KG1 (cell line): ENCODE data around the gene PLB1.
A peak's percentile ranks its signal among the peaks of the same experiment; 100 is the strongest.

Source experiments
- DNase-seq: peaks from one replicate; lab custom pipeline; 2025; lab: John Stamatoyannopoulos, UW

PLB1 gene

GRCh38 chr2:28565720-28566295, 69.9 kb downstream of the PLB1 start:
- DNase-seq = no peak

- peak; percentile 76 for DNase-seq
Observed at GRCh38 chr2:28566521-28567041, 70.7 kb downstream of the PLB1 start.

- no peak for DNase-seq
Observed at GRCh38 chr2:28567061-28567471, 71.2 kb downstream of the PLB1 start.

- no peak for DNase-seq
Observed at GRCh38 chr2:28568036-28568435, 72.2 kb downstream of the PLB1 start.

GRCh38 chr2:28568533-28568932, 72.7 kb downstream of the PLB1 start:
- no peak for DNase-seq

GRCh38 chr2:28570431-28570830, 74.6 kb downstream of the PLB1 start:
- DNase-seq = no peak

GRCh38 chr2:28576714-28577113, 80.9 kb downstream of the PLB1 start:
- no peak for DNase-seq

GRCh38 chr2:28577791-28578680, 82.2 kb downstream of the PLB1 start:
- no peak for DNase-seq

- no peak for DNase-seq
Observed at GRCh38 chr2:28578774-28579173, 82.9 kb downstream of the PLB1 start.

GRCh38 chr2:28579606-28580005, 83.7 kb downstream of the PLB1 start:
- DNase-seq = no peak

- no peak for DNase-seq
Observed at GRCh38 chr2:28580078-28580477, 84.2 kb downstream of the PLB1 start.

GRCh38 chr2:28581312-28581711, 85.5 kb downstream of the PLB1 start:
- DNase-seq = no peak

GRCh38 chr2:28582152-28582551, 86.3 kb downstream of the PLB1 start:
- no peak for DNase-seq

- no peak for DNase-seq
Observed at GRCh38 chr2:28582595-28582994, 86.7 kb downstream of the PLB1 start.

GRCh38 chr2:28583899-28584553, 88.2 kb downstream of the PLB1 start:
- DNase-seq = no peak

GRCh38 chr2:28586867-28587266, 91.0 kb downstream of the PLB1 start:
- no peak for DNase-seq

- no peak for DNase-seq
Observed at GRCh38 chr2:28587526-28588291, 91.8 kb downstream of the PLB1 start.

GRCh38 chr2:28588292-28588670, 92.4 kb downstream of the PLB1 start:
- DNase-seq = no peak

- no peak for DNase-seq
Observed at GRCh38 chr2:28589746-28590463, 94.0 kb downstream of the PLB1 start.

- DNase-seq = no peak
Observed at GRCh38 chr2:28590496-28591301, 94.8 kb downstream of the PLB1 start.
